HepG2 (cell line): ENCODE measurements around the gene PRKAG3. TPM values are rescaled to one million over a fixed set of nuclear protein-coding genes. Genes with fewer than 3 reads are reported as not detected.

ENCODE experiments used
- ATAC-seq: fragments of 200-7000 bp; cut with Tn5 transposase; 3 replicates; pipeline ENCODE4 v1.9.1; 2020; ENCODE audit warnings: mild to moderate bottlenecking, moderate library complexity
- BruUV-seq: library from RNA; stranded (reverse); fragments of 400-500 nt; replicated peaks from 2 replicates; lab custom pipeline; 2021; lab: Mats Ljungman, UMichigan
- CTCF ChIA-PET: fragments of 300-600 bp; formaldehyde crosslinking; extraction: SDS; loops from one replicate; lab custom pipeline; 2021; ENCODE audit warnings: low total read pairs, inconsistent platforms, low intra/inter-chr PET ratio; lab: Yijun Ruan, JAX
- POLR2A ChIA-PET: fragments of 350-600 bp; sonication (Branson Sonifier 250); formaldehyde crosslinking; loops from one replicate; lab custom pipeline; 2020; ENCODE audit warnings: antibody characterized with exemption, inconsistent platforms; lab: Yijun Ruan, JAX
- DNase-seq: peaks from one replicate; pipeline ENCODE4 v3.0.0-alpha.2; 2015; ENCODE audit warnings: low spot score
- FAIRE-seq: peaks from 3 replicates; lab custom pipeline; 2011; peaks lifted over from hg19 to GRCh38; lab: Jason Lieb, UNC
- H2AFZ ChIP-seq: one replicate; pipeline ENCODE4 v1.6.1; 2011; ENCODE audit warnings: low read length, inconsistent platforms
- H3K27ac ChIP-seq: fragments of 300-600 bp; 3 replicates; pipeline ENCODE4 v1.8.0; 2011; ENCODE audit warnings: mixed run types, mild to moderate bottlenecking, mixed read lengths, low read length, inconsistent platforms; ENCODE audit not compliant: insufficient read depth; ENCODE audit errors: extremely low read length
- H3K27me3 ChIP-seq, 2 experiments: fragments of 200-600 bp in 1 of 2; 2 replicates in 1 of 2; 3 replicates in 1 of 2; pipeline versions ENCODE4 v1.6.0 to v1.8.0; 2011; ENCODE audit warnings: low read length in 2 of 2, mild to moderate bottlenecking in 2 of 2, moderate library complexity in 2 of 2, inconsistent platforms in 1 of 2; ENCODE audit not compliant: insufficient read depth in 2 of 2, control insufficient read depth in 1 of 2
- H3K36me3 ChIP-seq, 2 experiments: fragments of 200-600 bp in 1 of 2; replicated peaks in 1 of 2; 2 replicates in 1 of 2; 3 replicates in 1 of 2; pipeline versions ENCODE4 v1.5.1 to v1.8.0; 2011; ENCODE audit warnings: low read length in 2 of 2, inconsistent platforms in 1 of 2; ENCODE audit not compliant: insufficient read depth in 2 of 2, control insufficient read depth in 1 of 2
- H3K4me1 ChIP-seq: 2 replicates; pipeline ENCODE4 v1.5.1; 2012; ENCODE audit warnings: low read length, inconsistent platforms; ENCODE audit not compliant: insufficient read depth
- H3K4me2 ChIP-seq: 2 replicates; pipeline ENCODE4 v1.6.0; 2011; ENCODE audit warnings: low read depth, low read length, inconsistent platforms
- H3K4me3 ChIP-seq, 3 experiments: fragments of 200-600 bp in 1 of 3; sonication (generic), shearing (Covaris generic) in 1 of 3; replicated peaks in 1 of 3; 2 replicates each; pipeline ENCODE4 v1.5.1; 2011 to 2016; ENCODE audit warnings: low read length in 3 of 3, inconsistent platforms in 2 of 3, low read depth in 2 of 3, mild to moderate bottlenecking in 2 of 3, control low read depth in 1 of 3, mixed read lengths in 1 of 3; ENCODE audit not compliant: insufficient read depth in 1 of 3
- H3K79me2 ChIP-seq: one replicate; pipeline ENCODE4 v1.6.1; 2011; ENCODE audit warnings: low read length, inconsistent platforms; ENCODE audit not compliant: insufficient read depth
- H3K9ac ChIP-seq: 2 replicates; pipeline ENCODE4 v1.6.0; 2011; ENCODE audit warnings: mild to moderate bottlenecking, low read depth, low read length, inconsistent platforms; ENCODE audit not compliant: insufficient read depth
- H3K9me3 ChIP-seq: 2 replicates; pipeline ENCODE4 v1.5.1; 2012; ENCODE audit warnings: mild to moderate bottlenecking, low read length
- H4K20me1 ChIP-seq: 2 replicates; pipeline ENCODE4 v1.6.0; 2011; ENCODE audit warnings: inconsistent platforms, mild to moderate bottlenecking, low read length, moderate library complexity; ENCODE audit not compliant: insufficient read depth
- JARID2 ChIP-seq: sonication (generic); formaldehyde crosslinking; IDR thresholded peaks from 2 replicates; pipeline ENCODE4 v1.8.1; 2023; ENCODE audit warnings: missing genetic modification reagents, inconsistent platforms; ENCODE audit not compliant: insufficient replicate concordance
- KLF13 ChIP-seq: sonication (generic); formaldehyde crosslinking; IDR thresholded peaks from 2 replicates; pipeline ENCODE4 v1.4.0; 2020; ENCODE audit warnings: mild to moderate bottlenecking, missing genetic modification reagents
- MED1 ChIP-seq: sonication (generic); formaldehyde crosslinking; IDR thresholded peaks from 2 replicates; pipeline ENCODE4 v1.4.0; 2020; ENCODE audit warnings: missing genetic modification reagents
- ZFP36L1 ChIP-seq: sonication (generic); formaldehyde crosslinking; IDR thresholded peaks from 2 replicates; pipeline ENCODE4 v1.8.0; 2022; ENCODE audit warnings: mild to moderate bottlenecking, missing genetic modification reagents, moderate library complexity
- ZNF501 ChIP-seq: sonication (generic); formaldehyde crosslinking; IDR thresholded peaks from 2 replicates; pipeline ENCODE4 v1.5.1; 2020; ENCODE audit warnings: mild to moderate bottlenecking, moderate library complexity, missing genetic modification reagents
- ZNF577 ChIP-seq: sonication (generic); formaldehyde crosslinking; IDR thresholded peaks from 2 replicates; pipeline ENCODE4 v1.4.0; 2020; ENCODE audit warnings: mild to moderate bottlenecking, low read depth, missing genetic modification reagents, borderline replicate concordance
- WGBS: methylation state at CpG from one replicate; pipeline ENCODE4 v1.1.6; 2017; ENCODE audit warnings: low lambda C conversion rate; 5-methylcytosine and 5-hydroxymethylcytosine counted together
- in situ Hi-C: cut with HindIII; loops from 2 replicates; pipeline ENCODE4 v1.10.0; 2017; ENCODE audit warnings: low pct_unique_long_range_greater_than_20kb; ENCODE audit not compliant: extremely low pct_ligation_motif_present
- intact Hi-C: fragments of 100-400 bp; cut with micrococcal nuclease; formaldehyde crosslinking; loops from one replicate; pipeline ENCODE4 v1.10.0; 2022; ENCODE audit not compliant: unreplicated experiment
- polyA plus RNA-seq, 8 experiments: library from polyadenylated mRNA; depleted of rRNA in 3 of 8; stranded (reverse) in 7 of 8; unstranded in 1 of 8; fragments of >200 nt; fragmentation: Illumina TruSeq in 4 of 8; extraction: Trizol in 4 of 8; gene quantifications; 2 replicates each; pipeline versions ENCODE4 v1.2.1 to v1.2.3, GENCODE V29; 2011 to 2016; ENCODE audit warnings: low read depth in 4 of 8, missing spikeins in 1 of 8, mixed read lengths in 1 of 8; ENCODE audit not compliant: insufficient read depth in 1 of 8
- total RNA-seq, 5 experiments: library from RNA; depleted of rRNA; stranded (reverse); fragments of >200 nt; fragmentation: Illumina TruSeq; extraction: Trizol; gene quantifications; 2 replicates each; pipeline ENCODE4 v1.2.3, GENCODE V29; 2016; ENCODE audit warnings: low read depth in 1 of 5
- TF ChIP-seq, protein P1 (sequence below): sonication (generic); formaldehyde crosslinking; IDR thresholded peaks from 2 replicates; pipeline ENCODE4 v1.8.0; 2022; ENCODE audit warnings: missing genetic modification reagents, mild to moderate bottlenecking, borderline replicate concordance

PRKAG3 gene
- total and polyA plus RNA-seq, 2 of the 13 experiments (the other 11 are each of a cell fraction or from before 2014, with no cell fraction given) = not detected

- no TSS peak for BruUV-seq
- 0 out of 2 replicates have a peak, but pooled peaks cover 3% of the 10 kb centered on the region for H4K20me1 ChIP-seq
- H3K27ac ChIP-seq = no peak overlapping the region
- no peak for ATAC-seq
- no peak overlapping the region for H3K4me3 ChIP-seq
- no peak overlapping the region for H3K4me2 ChIP-seq
- peaks cover 51% of the 10 kb centered on the region for H3K79me2 ChIP-seq
- ChIA-PET CTCF (no interaction called here), POLR2A (no interaction called here)
- no peaks in the 10 kb centered on the region for H3K4me1 ChIP-seq
- no peak for FAIRE-seq
- peaks cover 7 to 22% of the 10 kb centered on the region in 2 experiments; a peak in 4 of 5 replicates for H3K36me3 ChIP-seq
- in situ Hi-C loops = no loop called here
- H3K9ac ChIP-seq = no peak overlapping the region
- 94% methylated on average over 12 of the region's 12 CpGs for WGBS
- intact Hi-C loops = no loop called here
- DNase-seq = no peak
- TF ChIP-seq ZNF577 (CRISPR knock-in tag) (no peak), MED1 (CRISPR knock-in tag) (no peak), KLF13 (CRISPR knock-in tag) (no peak), JARID2 (CRISPR knock-in tag) (no peak), ZFP36L1 (CRISPR knock-in tag) (no peak), ZNF501 (CRISPR knock-in tag) (no peak)
- TF ChIP-seq, protein P1, sequence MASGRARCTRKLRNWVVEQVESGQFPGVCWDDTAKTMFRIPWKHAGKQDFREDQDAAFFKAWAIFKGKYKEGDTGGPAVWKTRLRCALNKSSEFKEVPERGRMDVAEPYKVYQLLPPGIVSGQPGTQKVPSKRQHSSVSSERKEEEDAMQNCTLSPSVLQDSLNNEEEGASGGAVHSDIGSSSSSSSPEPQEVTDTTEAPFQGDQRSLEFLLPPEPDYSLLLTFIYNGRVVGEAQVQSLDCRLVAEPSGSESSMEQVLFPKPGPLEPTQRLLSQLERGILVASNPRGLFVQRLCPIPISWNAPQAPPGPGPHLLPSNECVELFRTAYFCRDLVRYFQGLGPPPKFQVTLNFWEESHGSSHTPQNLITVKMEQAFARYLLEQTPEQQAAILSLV (CRISPR knock-in tag) = no peak
- H3K9me3 ChIP-seq = no peaks in the 10 kb centered on the region
- H3K27me3 ChIP-seq = no peaks in the 10 kb centered on the region
- no peak overlapping the region for H2AFZ ChIP-seq
These were observed 32.7 kb downstream of the PRKAG3 start for GRCh38 chr2:218798767-218799504.
